CD4-positive, alpha-beta T cell treated with Interleukin-17A for 4 hours (primary cell): ENCODE data around the gene AIPL1.

ENCODE experiments used
- DNase-seq: peaks from one replicate; pipeline ENCODE4 v3.0.0-alpha.2; 2020; ENCODE audit warnings: mixed read lengths

Gene AIPL1

DNA sequence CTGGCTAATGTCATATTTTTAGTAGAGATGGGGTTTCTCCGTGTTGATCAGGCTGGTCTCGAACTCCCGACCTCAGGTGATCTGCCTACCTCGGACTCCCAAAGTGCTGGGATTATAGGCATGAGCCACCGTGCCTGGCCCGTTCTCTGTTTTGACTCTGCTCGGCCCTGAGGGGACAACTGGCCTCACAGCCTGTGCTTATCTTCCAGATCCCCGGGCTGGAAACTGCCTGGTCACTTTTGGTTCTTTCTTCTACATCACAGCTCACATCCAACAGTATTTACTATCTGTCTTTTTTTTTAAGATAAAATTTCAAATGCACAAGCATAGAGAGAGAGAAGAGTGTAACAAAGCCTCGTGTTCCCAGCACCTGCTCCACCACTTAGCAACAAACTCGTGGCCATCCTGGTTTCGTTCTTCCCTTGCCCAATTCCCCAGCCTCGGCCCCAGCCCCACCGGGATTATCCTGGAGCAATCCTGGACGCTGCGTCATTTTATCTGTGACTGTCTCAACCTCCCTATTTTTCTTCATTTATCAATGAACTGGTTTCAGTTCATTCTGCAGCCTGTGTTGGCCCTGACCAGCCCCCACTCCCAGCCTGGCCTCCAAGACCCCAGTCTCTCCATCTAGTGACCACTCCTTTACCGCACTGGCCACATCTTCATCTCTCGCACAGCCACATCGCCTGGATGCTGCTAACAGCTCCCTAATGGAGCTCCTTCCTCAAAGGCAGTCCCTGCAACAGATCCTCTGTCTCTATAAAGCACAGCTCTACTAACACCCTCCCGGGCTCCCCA is 30.5 kb upstream of the AIPL1 start:
- DNase-seq = no peak

DNA sequence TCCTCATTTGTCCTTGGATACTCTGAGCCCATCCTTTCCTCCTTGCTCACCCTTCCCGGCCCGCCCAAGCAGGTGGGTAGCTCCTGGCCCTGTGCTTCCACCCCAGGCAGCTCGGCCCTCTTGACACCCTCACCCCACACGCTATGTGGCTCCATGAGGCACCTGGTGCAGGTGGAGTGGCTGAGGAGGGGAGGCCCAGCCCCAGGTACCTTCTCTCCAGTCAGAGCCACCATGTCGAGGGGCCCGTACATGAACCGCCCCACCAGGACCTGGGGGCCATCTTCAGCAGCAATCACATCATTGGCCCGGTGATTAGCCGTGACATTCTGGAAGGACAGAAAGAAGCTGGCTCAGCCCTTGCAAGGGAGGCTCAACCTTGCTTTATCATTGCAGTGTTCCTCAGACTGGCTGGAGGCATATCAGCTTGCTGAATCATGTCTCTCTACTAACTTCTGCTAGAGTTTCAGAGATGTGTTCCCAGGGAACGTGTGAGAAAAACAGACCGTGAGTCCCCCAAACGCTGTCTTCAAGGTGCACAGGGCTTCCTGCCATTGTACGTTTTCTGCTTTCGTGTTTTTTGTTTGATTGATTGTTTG is 29.6 kb upstream of the AIPL1 start:
- DNase-seq = no peak

DNA sequence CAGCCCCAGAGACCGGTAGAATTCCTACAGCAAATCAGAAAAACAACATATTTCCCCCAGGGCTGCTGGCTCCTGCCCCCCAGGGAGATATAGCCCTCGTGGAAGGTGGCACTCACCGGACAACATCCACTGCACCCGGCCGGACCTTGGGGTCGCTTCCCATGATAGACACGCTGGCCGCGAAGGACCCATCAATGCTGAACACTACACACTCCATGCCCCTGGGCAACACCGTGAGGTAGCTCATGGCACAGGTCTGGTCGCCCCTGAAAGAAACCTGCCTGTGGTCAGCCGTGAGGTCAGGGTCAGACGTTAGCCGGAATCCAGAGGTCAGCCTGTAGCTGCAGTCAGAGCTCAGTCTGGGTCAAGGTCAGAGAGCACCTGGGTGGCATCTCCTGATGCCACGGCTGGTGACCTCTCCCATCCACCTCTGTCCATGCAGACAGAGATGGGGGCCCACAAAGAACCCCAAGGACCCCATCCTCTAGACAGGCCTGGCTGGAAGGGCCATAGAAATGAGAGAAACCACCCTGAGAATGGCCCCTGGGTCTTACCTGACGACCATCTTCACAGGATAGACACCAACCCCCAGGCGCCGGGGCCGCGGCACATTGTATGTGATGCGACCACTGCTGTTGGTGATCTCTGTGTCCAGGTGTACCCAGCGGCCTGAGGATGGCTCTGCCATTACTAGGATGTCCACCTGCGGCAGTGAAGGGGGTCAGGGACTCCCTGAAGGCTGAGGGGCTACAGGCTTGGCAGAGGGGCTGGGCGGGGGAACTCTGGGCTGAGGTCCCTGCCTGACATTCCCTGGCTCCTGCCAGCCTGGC is 28.9 kb upstream of the AIPL1 start:
- DNase-seq = no peak

DNA sequence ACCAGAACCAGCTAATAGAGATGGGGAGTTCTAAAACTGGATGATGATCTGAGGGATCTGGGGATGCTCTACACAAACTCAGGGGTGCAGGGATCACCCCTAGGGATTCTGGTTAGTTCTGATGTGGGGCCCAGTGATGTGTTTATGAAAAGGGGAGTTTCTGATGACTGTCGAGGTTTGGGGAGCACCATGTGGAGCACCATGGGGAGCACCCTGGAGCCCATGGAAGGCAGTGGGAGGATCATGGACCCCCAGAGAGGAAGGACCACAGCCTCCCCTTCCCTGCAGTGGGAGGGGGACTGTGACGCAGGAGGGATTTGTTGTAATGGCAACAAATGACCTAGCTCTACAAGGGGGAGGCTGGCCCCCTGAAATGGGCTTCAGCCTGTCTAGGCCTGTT is 27.8 kb upstream of the AIPL1 start:
- no peak for DNase-seq

DNA sequence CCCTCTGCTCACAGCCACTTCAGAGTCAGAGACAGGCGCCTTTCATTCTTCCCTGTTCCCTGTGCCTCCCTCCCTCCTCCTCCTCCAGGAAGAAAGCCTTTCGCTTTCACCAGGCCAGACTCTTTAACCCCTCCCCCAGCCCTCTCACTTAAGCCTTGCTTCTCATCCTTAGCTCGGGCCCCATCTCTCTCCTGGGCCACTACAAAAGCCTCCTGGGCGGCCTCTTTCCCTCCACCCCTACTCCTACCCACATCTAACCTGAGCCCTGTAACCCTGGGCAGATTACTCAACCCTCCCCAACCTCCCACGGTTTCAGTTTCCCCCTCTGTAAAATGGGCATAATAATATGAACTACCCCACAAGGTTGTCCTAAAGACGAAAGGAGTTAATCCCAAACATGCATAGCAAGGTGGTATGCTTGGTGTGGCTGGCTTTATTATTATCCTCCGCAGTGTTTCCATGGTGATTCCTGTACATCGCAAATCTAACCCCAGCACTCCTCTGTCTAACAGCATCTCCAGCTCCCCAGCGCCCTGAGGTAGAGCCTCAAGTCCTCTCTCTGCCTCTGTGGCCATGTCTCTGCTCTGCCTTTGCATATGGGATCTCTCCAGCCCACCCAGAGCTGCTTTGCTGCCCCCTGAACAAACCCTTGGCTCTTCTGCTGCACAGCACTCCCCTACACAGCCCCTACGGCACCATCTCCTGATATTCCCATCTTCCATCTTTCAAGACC is 27.0 kb upstream of the AIPL1 start:
- no peak for DNase-seq

DNA sequence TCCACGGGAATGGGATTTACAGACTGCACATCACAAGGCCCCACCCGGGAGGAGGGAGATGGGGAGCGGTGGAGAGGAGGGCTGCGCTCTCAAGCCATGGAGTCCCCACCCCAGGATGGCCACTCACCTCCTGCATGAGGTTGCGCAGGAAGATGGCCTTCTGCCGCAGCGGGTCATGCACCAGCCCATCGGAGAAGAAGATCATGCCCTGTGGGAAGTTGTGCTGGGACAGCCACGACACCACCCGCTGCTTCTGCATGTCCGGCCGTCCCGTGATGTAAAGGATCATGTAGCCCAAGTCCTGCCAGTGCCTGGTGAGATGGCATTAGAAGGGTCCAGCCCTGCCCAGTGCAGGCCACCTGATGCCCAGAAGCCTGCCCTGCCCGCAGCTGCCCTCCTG is 26.3 kb upstream of the AIPL1 start:
- no peak for DNase-seq

DNA sequence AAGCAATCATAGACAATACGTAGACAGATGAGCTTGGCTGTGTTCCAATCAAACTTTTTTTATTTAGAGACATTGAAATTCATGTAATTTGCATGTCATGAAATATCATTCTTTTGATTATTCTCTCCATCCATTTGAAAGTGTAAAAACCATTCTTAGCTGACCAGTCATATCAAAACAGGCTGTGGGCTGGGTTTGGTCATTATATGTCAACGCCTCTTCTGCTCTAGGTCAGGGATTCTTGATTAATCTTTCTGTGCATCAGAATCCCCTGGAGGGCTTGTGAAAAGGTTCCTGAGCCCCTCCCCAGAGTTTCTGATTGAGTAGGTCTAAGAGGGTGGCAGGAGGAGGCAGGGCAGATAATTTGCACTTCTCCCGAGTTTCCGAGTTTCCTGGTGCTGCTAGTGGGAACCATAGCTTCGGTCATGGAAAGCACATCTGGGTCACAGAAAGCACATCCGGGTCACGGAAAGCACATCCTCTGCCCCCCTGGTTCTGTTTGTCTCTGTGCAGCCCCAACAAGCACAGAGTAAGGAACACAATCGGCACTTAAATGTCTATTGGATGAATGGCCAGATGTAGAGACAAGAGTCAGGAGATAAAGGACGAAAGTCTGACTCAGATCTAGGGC is 25.7 kb upstream of the AIPL1 start:
- no peak for DNase-seq

DNA sequence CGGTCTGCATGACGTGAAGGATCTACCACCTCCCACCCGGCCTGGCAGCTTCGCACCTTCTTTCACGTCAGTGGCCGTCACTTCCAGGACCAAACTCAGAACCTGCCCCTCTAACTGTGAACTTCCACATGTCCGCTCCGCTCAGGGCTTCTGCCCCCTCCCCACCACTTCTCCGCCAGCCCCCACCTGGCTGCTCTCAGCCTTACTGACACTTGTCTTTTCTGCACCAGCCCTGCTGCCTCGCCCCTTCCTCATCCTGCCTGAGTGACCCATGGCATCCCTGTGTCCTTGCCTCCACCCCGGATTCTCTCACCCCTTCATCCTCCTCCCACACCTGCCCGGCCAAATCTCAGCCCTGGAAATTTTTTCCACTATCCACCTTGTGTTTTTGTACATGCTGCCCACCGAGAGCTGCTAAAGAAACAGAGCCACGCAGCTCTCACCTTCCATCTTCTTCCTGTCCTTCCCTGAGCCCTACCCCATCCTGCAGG is 23.6 kb upstream of the AIPL1 start:
- no peak for DNase-seq

DNA sequence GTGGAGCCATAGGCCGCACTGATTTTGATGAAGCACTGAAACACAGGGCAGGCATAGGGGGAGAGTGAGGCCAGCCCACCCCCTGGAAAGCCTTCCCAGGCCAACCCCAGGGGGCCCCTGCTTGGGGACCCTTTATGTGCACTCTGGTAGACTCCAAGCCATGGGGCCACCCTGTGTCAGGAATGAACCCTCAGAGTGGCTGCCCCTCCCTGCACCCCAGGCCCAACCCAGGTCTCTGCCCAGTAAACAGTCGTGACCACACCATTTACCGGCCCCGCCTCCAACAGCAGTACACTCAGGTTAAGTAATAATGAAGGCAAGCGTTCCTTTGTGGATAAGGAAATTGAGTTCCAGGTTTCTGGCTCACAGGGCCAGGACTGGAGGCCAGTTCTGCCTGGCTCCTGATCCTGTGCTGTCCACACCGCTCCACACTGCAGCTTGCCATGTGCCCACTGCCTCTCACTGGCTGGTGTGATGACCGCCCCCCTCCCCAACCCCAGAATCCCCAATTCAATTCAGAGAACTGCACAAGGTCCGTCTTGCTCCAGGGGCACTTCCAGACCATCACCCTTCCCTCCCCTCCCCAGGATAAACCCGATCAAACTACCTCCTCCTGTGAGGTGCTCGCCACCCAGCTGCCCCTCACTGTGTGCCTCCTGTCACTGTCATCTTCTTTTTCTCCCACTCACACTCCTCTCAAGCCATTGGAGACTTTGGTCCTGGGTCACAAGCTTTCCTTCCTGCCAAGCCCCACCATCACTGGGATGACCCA is 23.0 kb upstream of the AIPL1 start:
- DNase-seq = no peak

DNA sequence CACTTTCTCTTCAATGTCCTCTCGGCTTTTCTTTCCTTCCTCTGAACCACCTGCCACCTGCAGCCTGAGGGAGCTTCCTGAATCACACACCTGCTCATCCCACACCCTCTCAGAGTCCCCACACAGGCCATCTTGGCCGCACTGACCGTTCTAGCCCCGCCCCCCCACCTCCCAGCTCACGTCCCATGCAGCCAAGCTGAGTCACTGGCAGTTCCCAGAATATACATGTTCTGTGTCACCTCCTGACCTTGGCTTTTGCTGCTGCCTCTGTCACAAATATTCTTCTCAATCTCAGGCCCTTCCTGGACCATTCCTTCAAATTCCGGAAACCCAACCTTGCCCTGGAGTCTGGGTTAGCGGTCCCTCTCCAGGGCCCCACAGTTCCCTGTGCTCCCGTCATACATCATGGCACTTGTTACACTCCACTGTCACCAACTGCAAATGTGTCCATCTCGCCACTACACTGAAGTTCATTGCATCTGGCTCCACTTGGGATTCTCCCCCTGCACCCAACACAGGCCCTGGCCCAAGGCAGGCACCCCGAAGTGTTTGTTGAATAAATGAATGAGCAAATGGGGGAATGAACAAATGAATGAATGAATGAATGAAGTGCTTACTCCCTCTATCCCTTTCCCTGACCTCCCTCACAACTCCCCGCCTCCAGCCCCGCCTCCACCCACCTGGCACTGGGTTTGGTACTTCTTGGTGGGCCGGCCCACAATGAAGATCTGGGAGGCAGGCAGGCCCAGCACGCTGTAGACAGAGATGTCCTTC is 22.2 kb upstream of the AIPL1 start:
- DNase-seq = no peak

DNA sequence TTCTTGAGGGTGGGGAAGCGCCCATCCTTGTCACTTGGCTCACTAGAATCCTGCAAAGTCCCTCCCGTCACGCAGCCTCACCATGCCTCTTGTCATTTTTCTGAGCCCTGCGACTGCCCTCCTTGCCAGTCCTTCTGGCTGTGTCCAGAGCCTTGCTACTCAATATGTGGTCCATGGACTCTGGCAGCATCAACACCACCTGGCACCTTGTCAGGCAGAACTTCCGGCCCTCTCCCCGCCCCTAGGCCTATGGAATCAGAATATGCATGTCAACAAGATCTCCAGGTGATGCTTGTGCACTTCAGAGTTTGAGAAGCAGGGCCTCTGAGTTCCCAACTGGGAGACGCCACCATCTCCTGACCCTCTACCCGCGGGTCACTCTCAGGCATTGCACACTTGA is 21.4 kb upstream of the AIPL1 start:
- DNase-seq = no peak

DNA sequence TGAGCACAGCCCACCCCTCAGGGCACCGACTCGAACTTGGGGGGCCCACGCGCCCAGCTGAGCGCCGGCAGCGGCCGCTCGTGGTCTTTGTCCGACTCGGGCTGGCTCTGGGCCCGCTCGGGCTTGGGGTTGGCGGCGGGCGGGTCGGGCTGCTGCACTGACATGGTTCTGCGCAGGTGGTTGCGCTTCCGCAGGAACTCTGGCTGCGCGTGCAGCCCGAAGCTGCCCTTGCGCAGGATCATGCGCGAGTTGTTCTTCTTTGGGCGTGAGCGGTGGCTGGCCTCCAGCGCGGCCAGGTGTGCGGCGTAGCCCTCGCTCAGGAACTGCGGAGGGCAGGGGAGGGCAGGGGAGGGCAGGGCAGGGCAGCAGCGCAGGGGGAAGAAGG is 20.4 kb upstream of the AIPL1 start:
- peak; percentile 65 for DNase-seq

DNA sequence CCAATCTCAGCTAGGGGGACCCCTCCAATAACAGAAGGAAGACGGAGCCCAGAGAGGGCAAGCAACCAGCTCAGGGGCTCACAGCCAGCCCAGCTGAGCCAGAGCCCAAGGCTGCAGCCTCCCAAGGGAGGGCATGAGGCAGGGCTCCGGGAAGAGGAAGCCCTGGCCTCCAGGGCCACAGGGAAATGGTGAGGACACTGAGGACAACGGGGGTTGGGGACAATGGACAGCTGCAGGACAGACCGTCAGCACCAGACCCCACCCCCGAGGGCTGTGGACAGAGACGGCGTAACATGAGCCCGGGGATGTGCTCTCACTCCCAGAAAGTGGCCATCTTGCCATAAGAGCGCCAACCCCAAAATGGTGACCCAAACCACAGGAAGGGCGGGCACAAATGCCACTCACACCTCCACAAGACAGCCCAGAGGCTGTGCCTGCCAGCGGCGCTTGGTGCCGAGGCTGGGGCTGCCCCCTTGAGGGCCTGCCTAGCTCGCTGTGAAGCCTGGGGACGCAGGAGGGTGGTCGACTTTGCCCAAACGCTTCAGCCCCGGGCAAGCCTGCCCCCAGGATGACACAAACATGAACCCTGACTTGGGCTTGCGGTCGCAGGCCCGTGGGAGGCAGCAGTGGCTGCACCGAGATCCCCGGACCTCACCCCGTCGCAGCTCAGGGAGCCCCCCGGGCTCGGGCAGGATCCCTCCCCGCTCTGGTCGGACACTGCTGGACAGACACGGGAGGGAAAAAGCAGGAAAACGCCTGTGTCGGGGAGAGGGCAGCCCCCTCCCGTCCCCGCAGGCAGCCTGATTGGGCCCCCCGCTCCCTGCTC is 19.8 kb upstream of the AIPL1 start:
- no peak for DNase-seq

DNA sequence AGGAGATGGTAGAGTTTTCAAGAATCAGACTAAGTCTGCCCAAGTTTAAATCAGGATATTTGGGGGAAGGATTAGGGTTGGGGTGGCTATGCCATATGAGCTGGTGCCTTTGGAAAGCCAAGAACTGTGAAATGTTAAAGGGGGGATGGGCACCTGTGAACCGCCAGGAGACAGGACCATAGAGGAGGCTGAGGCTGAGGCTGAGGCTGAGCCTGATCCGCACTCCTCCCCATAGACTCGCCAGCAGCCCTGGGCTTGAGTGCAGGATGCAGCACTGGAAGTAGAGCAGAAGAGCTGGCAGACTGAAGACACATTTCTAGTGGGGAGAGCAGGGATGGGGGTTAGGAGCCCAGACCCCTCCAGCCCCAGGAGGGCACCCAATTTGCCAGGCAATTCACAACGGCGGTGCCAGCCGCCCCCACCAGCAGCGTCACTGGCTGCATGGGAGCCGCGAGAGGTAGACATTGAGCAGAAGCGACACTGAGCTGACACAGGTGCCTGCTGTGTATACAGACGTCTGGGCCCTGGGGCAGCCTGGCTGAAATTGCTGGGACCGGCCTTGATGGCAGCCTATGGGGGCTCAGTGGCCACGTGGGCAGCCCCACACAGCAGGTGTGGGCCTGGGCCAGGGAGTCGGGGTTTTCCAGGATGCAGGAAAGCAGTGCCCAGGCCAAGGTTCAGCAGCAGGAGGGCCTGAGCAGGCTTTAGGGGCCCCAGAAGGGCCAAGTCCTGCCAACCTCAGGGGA is 18.5 kb upstream of the AIPL1 start:
- DNase-seq = no peak

DNA sequence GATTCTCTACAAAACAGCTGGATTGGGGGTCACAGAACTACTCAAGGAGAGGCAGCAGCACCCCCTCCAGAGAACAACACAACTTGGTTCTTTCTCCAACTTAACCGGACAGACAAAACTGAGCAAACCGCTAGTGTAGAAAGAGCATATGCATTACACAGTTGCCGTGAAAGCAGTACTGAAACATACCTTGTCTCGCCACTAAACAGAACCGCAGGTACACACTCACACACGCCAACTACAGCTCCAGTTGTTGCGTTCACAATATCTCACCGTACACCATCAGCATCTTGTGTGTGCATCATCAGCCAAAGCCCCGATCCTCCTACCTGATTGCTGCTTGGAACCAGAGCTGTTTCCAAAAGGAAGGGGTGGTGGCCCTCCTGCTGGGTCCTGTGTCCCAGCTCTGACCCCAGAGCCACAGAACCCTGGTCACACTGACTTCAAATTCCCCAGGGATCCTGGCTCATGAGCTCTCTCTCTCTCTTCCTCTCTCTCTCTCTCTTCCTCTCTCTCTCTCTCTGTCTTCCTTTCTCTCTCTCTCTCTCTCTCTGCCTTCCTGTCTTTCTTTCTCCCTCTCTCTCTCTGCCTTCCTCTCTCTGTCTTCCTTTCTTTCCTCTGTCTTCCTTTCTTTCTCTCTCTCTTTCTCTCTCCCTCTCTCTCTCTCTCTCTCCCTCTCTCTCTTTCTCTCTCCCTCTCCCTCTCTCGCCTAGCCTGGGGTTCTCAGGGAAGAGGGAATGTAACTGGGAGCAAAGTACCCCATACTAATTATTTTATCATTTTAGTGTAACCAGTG is 17.7 kb upstream of the AIPL1 start:
- no peak for DNase-seq

DNA sequence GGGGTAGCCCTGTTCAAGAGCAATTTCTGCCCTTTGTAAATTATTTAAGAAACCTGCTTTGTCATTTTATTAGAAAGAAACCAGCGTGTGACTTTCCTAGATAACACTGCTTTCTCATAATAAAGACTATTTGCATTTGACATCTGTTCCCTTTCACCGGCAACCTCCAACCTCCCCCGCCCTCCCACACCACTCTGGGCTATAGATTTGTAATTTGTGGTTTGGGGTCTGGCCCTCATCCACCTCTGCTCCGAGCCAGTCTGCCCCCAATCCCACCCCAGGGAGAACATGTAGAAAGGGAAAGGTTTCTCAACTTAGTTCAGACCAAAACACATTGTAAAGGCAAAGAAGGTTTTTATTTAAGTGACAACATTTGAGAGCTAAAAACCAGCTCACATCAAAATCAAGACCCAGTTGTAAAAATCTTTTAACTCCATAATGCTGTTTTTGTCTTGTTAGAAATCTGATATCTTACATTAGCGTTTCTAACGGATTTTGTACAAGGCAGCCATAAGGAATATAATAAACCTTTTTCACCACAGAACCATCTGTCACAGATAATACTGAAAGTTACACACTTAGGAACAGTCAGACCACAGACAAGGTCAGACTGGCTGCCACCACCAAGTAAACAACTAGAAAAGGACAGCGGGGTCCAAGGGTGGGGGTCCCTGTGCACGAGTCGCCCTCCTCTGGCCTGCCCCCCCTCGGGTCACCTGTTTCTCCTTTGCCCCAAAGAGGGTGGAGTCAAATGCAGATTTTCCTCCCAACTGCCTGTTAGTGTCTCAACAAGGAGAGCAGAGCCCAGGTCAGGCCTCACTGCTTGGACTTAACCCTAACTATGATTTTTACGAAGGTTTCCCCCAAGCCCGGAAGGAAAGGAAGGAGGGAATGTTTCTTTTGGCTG is 16.3 kb upstream of the AIPL1 start:
- no peak for DNase-seq

DNA sequence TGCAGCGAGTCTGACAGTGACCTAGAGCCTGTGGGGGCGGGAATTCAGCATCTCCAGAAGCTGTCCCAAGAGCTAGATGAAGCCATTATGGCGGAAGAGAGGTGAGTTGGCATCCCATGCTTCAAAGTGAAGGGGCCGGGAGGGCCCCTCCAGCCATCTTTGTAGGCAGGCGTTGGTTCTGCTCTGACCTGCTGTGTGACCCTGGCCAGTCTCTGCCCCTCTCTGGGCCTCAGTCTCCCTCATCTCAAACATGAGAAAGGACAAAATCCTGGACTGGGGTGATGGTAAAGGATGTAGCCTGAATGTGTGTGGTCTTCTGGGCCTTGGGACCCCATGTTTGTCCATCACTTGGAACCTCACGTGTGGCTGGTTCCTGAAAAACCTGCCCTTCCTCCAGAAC is 14.4 kb upstream of the AIPL1 start:
- no peak for DNase-seq
